Measurements from ENCODE around the gene MOB1B. TPM values are rescaled to one million over a fixed set of nuclear protein-coding genes. Genes with fewer than 3 reads are reported as not detected.

MOB1B gene
- 34.2 TPM for total RNA-seq
- long read RNA-seq, full-length matches to known transcripts, result 6 of 9 reads
- long read RNA-seq, partial matches to known transcripts, result 1 of 9 reads
- long read RNA-seq, other reads (novel, unspliced or antisense), result 2 of 9 reads

DNA sequence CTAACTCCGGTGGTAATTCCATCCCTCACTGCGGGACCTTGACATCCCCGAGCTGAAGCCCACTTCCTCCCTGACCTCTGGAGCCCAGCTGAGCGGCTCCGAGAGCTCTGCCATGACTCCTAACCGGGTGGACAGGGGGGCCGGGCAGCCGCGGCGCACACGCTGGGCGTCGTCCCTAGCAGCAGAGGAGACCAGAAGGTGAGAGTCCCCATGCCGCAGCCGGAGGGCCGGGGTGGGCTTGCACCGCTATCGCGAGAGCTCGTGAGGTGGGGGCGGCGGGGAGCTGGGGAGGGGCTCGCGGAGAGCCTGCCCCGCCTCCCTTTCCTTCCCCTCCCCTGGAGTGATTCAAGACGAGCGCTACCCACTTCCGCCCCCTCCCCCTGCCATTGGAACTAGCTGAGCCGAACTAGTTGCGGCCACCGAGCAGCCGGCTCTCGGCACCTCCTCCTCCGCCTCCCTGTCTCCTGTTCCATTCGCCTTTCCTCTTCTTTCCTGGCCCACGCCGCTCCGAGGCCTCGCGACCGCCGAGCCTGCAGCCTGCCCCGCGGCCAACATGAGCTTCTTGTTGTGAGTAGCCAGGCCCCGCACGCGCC is at the start of gene MOB1B:
Gene MOB1B (plus strand): TSS at position 386 of the 593 bp plus-strand sequence. CDS start 168 bp downstream, at position 554.
- peak within 1 kb of the TSS; percentile 82 for H3K4me3 ChIP-seq
- H3K27me3 ChIP-seq, result no peaks in the 10 kb centered on the region
- ATAC-seq, result peak; percentile 97
- no peaks in the 10 kb centered on the region for H3K4me1 ChIP-seq
- no peaks in the 10 kb centered on the region for H3K9me3 ChIP-seq
- no peaks in the 10 kb centered on the region for H3K36me3 ChIP-seq
- peak within 1 kb of the TSS; percentile 85 for H3K27ac ChIP-seq
- peak; percentile 35 for TF ChIP-seq CTCF (IDR thresholded peaks at IDR 0.05)
- intact Hi-C loops (cut with DNase I), result no loop called here
- peak; percentile 93 for DNase-seq

- no peak for DNase-seq
Observed at GRCh38 chr4:70855464-70855863, 46.7 kb upstream of the MOB1B start.

DNA sequence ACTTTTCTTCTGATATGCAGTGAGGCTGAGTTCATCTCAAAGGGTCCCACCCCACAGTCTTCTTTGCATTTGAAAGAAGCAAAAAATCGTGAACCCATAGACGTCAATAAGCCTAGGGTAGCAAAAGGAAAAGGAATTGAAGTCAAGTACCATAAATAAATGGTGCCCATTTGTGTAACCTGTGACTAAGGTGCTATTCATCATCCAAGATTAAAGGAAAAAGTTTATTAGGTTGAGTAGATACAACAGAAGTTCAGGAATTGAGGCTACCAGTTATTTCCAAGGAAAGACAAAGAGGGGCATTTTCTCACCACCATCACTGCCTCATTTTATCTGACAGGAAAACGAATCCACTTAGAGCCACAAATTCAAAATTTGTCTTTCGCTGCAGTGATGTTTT is 43.7 kb upstream of the MOB1B start:
- Histone ChIP-seq H3K4me3 (no peak overlapping the region), H3K4me1 (no peaks in the 10 kb centered on the region), H3K27me3 (no peaks in the 10 kb centered on the region), H3K36me3 (no peaks in the 10 kb centered on the region), H3K9me3 (no peaks in the 10 kb centered on the region), H3K27ac (no peak overlapping the region)
- DNase-seq (no peak), ATAC-seq (no peak)
- intact Hi-C loops (cut with DNase I), result no loop called here
- TF ChIP-seq CTCF (IDR thresholded peaks at IDR 0.05), result no peak

More at GRCh38 chr4:70855464-70855863, 46.7 kb upstream of the MOB1B start:
- H3K27me3 ChIP-seq, result no peaks in the 10 kb centered on the region
- H3K27ac ChIP-seq, result no peak overlapping the region
- H3K36me3 ChIP-seq, result no peaks in the 10 kb centered on the region
- H3K9me3 ChIP-seq, result no peaks in the 10 kb centered on the region
- H3K4me1 ChIP-seq, result no peaks in the 10 kb centered on the region
- intact Hi-C loops (cut with DNase I), result no loop called here
- no peak for TF ChIP-seq CTCF (IDR thresholded peaks at IDR 0.05)
- ATAC-seq, result no peak
- no peak overlapping the region for H3K4me3 ChIP-seq

DNA sequence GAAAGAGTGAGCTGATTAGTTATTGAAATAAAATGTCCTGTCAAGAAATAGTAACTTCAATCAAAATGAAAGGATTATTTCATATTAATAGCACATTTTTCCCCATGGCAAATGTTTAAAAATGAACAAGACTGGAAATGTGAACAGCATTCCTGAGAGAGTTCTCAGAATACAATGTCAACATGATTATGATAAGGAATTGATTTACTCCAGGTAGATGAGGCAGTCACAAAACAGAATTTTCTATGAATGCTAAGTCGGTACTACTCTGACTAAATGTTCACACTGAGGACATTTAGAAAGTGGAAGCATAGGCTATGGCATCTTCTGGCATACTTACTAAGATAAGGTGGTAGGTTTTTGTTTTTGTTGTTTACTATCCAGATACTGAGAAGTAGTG is 43.1 kb upstream of the MOB1B start:
- intact Hi-C loops (cut with DNase I), result no loop called here
- TF ChIP-seq CTCF (IDR thresholded peaks at IDR 0.05), result no peak
- ATAC-seq, result no peak

GRCh38 chr4:70863099-70863790 is 38.9 kb upstream of the MOB1B start:
- Histone ChIP-seq H3K27ac (no peak overlapping the region), H3K27me3 (no peaks in the 10 kb centered on the region), H3K9me3 (no peaks in the 10 kb centered on the region), H3K36me3 (no peaks in the 10 kb centered on the region), H3K4me3 (no peak overlapping the region), H3K4me1 (no peaks in the 10 kb centered on the region)
- intact Hi-C loops (cut with DNase I), result no loop called here
- ATAC-seq, result no peak
- no peak for TF ChIP-seq CTCF (IDR thresholded peaks at IDR 0.05)
- DNase-seq, result no peak

More for the DNA sequence above, 43.1 kb upstream of the MOB1B start:
- Histone ChIP-seq H3K4me3 (no peak overlapping the region), H3K27ac (no peak overlapping the region), H3K4me1 (no peaks in the 10 kb centered on the region), H3K36me3 (no peaks in the 10 kb centered on the region), H3K9me3 (no peaks in the 10 kb centered on the region), H3K27me3 (no peaks in the 10 kb centered on the region)
- DNase-seq, result no peak
